ENCODE results near the gene WFS1. TPM values are rescaled to one million over a fixed set of nuclear protein-coding genes. Genes with fewer than 3 reads are reported as not detected.

WFS1 gene
- total and polyA plus RNA-seq, 2 donors (not counting 1 experiment from before 2014, with no cell fraction given), result 25.7 to 37.5 TPM

- no peak overlapping the region for H3K9ac ChIP-seq (ENCODE audit: insufficient read depth, low read length)
- H3K27ac ChIP-seq (ENCODE audit: insufficient read depth, low read length), result no peak overlapping the region
- H3K79me2 ChIP-seq (ENCODE audit: control insufficient read depth, insufficient read depth, low read length), result peaks cover 2% of the 10 kb centered on the region
- no peak for DNase-seq (ENCODE audit: low read depth in 2 of 2)
- H3K4me2 ChIP-seq (ENCODE audit: extremely low read depth, insufficient read depth, low read length), result no peak overlapping the region
- no peak overlapping the region for H3K4me3 ChIP-seq (replicated peaks in 1 of 4; ENCODE audit: control extremely low read depth in 1 of 4, insufficient read depth in 1 of 4, low read depth in 3 of 4, low read length in 4 of 4)
- TF ChIP-seq, protein P1, sequence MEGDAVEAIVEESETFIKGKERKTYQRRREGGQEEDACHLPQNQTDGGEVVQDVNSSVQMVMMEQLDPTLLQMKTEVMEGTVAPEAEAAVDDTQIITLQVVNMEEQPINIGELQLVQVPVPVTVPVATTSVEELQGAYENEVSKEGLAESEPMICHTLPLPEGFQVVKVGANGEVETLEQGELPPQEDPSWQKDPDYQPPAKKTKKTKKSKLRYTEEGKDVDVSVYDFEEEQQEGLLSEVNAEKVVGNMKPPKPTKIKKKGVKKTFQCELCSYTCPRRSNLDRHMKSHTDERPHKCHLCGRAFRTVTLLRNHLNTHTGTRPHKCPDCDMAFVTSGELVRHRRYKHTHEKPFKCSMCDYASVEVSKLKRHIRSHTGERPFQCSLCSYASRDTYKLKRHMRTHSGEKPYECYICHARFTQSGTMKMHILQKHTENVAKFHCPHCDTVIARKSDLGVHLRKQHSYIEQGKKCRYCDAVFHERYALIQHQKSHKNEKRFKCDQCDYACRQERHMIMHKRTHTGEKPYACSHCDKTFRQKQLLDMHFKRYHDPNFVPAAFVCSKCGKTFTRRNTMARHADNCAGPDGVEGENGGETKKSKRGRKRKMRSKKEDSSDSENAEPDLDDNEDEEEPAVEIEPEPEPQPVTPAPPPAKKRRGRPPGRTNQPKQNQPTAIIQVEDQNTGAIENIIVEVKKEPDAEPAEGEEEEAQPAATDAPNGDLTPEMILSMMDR (conservative IDR thresholded peaks at IDR 0.05 in 1 of 2, IDR thresholded peaks at IDR 0.05 in 1 of 2; ENCODE audit: low read depth in 1 of 2, low read length in 2 of 2), result no peak
- TF ChIP-seq EZH2 (IDR thresholded peaks at IDR 0.05; ENCODE audit: low read length, missing control alignments), result no peak
- H4K20me1 ChIP-seq (ENCODE audit: control insufficient read depth, extremely low read depth, insufficient read depth, low read length), result no peaks in the 10 kb centered on the region
- no peaks in the 10 kb centered on the region for H3K27me3 ChIP-seq (ENCODE audit: control insufficient read depth, insufficient read depth, low read length)
- no peaks in the 10 kb centered on the region for H3K9me3 ChIP-seq (ENCODE audit: control insufficient read depth, insufficient read depth, low read depth, low read length)
- peaks cover 29% of the 10 kb centered on the region for H3K4me1 ChIP-seq (ENCODE audit: control insufficient read depth, extremely low read depth, insufficient read depth, low read length)
- H3K36me3 ChIP-seq (ENCODE audit: control insufficient read depth, insufficient read depth, low read length), result peaks cover 2% of the 10 kb centered on the region
- H2AFZ ChIP-seq (ENCODE audit: low read length), result no peak overlapping the region
Observed at GRCh38 chr4:6275898-6276806, 6.5 kb downstream of the WFS1 start.

- H4K20me1 ChIP-seq (ENCODE audit: control insufficient read depth, extremely low read depth, insufficient read depth, low read length), result no peaks in the 10 kb centered on the region
- no peak overlapping the region for H3K27ac ChIP-seq (ENCODE audit: insufficient read depth, low read length)
- H3K4me2 ChIP-seq (ENCODE audit: extremely low read depth, insufficient read depth, low read length), result no peak overlapping the region
- H3K9me3 ChIP-seq (ENCODE audit: control insufficient read depth, insufficient read depth, low read depth, low read length), result no peaks in the 10 kb centered on the region
- DNase-seq (ENCODE audit: low read depth in 2 of 2), result no peak
- peaks cover 20% of the 10 kb centered on the region for H3K4me1 ChIP-seq (ENCODE audit: control insufficient read depth, extremely low read depth, insufficient read depth, low read length)
- no peak for TF ChIP-seq EZH2 (IDR thresholded peaks at IDR 0.05; ENCODE audit: low read length, missing control alignments)
- TF ChIP-seq, protein P1 (conservative IDR thresholded peaks at IDR 0.05 in 1 of 2, IDR thresholded peaks at IDR 0.05 in 1 of 2; ENCODE audit: low read depth in 1 of 2, low read length in 2 of 2), result no peak
- no peaks in the 10 kb centered on the region for H3K27me3 ChIP-seq (ENCODE audit: control insufficient read depth, insufficient read depth, low read length)
- no peak overlapping the region for H3K4me3 ChIP-seq (replicated peaks in 1 of 4; ENCODE audit: control extremely low read depth in 1 of 4, insufficient read depth in 1 of 4, low read depth in 3 of 4, low read length in 4 of 4)
- peaks cover 2% of the 10 kb centered on the region for H3K79me2 ChIP-seq (ENCODE audit: control insufficient read depth, insufficient read depth, low read length)
- no peak overlapping the region for H2AFZ ChIP-seq (ENCODE audit: low read length)
- H3K36me3 ChIP-seq (ENCODE audit: control insufficient read depth, insufficient read depth, low read length), result peaks cover 2% of the 10 kb centered on the region
- H3K9ac ChIP-seq (ENCODE audit: insufficient read depth, low read length), result no peak overlapping the region
Observed at GRCh38 chr4:6277139-6277802, 7.6 kb downstream of the WFS1 start.

Measured in fibroblast of lung (primary cell).